ENCODE data around the gene C4orf17. TPM values are rescaled to one million over a fixed set of nuclear protein-coding genes. Genes with fewer than 3 reads are reported as not detected.

C4orf17 gene
- total and polyA plus RNA-seq, 8 donors = not detected

GRCh38 chr4:99563310-99564186 is 52.7 kb downstream of the C4orf17 start, which contains the start of gene TRMT10A:
TSS of gene TRMT10A (minus strand) at chr4:99564039. CDS start at chr4:99559338, 4,701 bp downstream.
- intact Hi-C loops (cut with DNase I) = loop anchor here in 1 of 3 donors (5.0 kb wide), 1 partner anchor 244 kb away; no protein-coding TSS in a partner anchor
- Histone ChIP-seq H3K4me1 (no peaks in the 10 kb centered on the region), H3K4me3 (peak within 1 kb of the TSS; percentile 51 to 61 (median 53)), H3K27ac (peak within 1 kb of the TSS; percentile 95 to 98 (median 96)), H3K9me3 (no peaks in the 10 kb centered on the region), H3K36me3 (no peaks in the 10 kb centered on the region), H3K27me3 (no peaks in the 10 kb centered on the region)
- DNase-seq (peak; percentile 92 to 98 (median 96)), ATAC-seq (peak; percentile 94 to 98 (median 96)), FAIRE-seq (peak; percentile 83)
- peak in 1 of 4 donors; percentile 8 for TF ChIP-seq CTCF (IDR thresholded peaks at IDR 0.05)
- 0% methylated on average over 48 of the region's 48 CpGs for WGBS, 2 donors

GRCh38 chr4:99564921-99565320 is 54.1 kb downstream of the C4orf17 start:
- H3K4me3 ChIP-seq = no peak overlapping the region
- ATAC-seq (no peak), FAIRE-seq (no peak), DNase-seq (no peak)
- H3K27ac ChIP-seq = no peak overlapping the region
- H3K36me3 ChIP-seq = no peaks in the 10 kb centered on the region
- intact Hi-C loops (cut with DNase I) = loop anchor here in 1 of 3 donors (5.0 kb wide), 1 partner anchor 242 kb away; no protein-coding TSS in a partner anchor
- H3K9me3 ChIP-seq = no peaks in the 10 kb centered on the region
- no peaks in the 10 kb centered on the region for H3K4me1 ChIP-seq
- no peaks in the 10 kb centered on the region for H3K27me3 ChIP-seq
- TF ChIP-seq CTCF (IDR thresholded peaks at IDR 0.05) = no peak

- Histone ChIP-seq H3K4me3 (no peak overlapping the region), H3K9me3 (no peaks in the 10 kb centered on the region), H3K4me1 (no peaks in the 10 kb centered on the region), H3K27ac (no peak overlapping the region), H3K27me3 (peaks cover 0 to 5% (median 0%) of the 10 kb centered on the region in 4 donors), H3K36me3 (no peaks in the 10 kb centered on the region)
- DNase-seq = no peak
- no peak for ATAC-seq
- WGBS, 2 donors = 27 to 38% methylated on average over 1 of the region's 1 CpG
- intact Hi-C loops (cut with DNase I) = no loop called here
- TF ChIP-seq CTCF (IDR thresholded peaks at IDR 0.05) = no peak
- FAIRE-seq = no peak
These were observed 61.1 kb downstream of the C4orf17 start for GRCh38 chr4:99571883-99572282.

- WGBS, 2 donors = 73% methylated on average over 6 of the region's 6 CpGs
- Histone ChIP-seq H3K4me1 (no peaks in the 10 kb centered on the region), H3K4me3 (no peak overlapping the region), H3K36me3 (no peaks in the 10 kb centered on the region), H3K9me3 (no peaks in the 10 kb centered on the region), H3K27me3 (peaks cover 0 to 5% (median 0%) of the 10 kb centered on the region in 4 donors), H3K27ac (no peak overlapping the region)
- intact Hi-C loops (cut with DNase I) = no loop called here
- DNase-seq (no peak), FAIRE-seq (peak; percentile 51), ATAC-seq (no peak)
- TF ChIP-seq CTCF (IDR thresholded peaks at IDR 0.05) = no peak
These were observed 61.9 kb downstream of the C4orf17 start for GRCh38 chr4:99572527-99573240.

All from pancreas (tissue), 10 donors.